Cardiac muscle cell (in vitro differentiated cells and primary cell): Measurements from ENCODE around the gene PRKX. TPM values are rescaled to one million over a fixed set of nuclear protein-coding genes. Genes with fewer than 3 reads are reported as not detected.
A peak's percentile ranks its signal among the peaks of the same experiment; 100 is the strongest.
"Not testable (repeated sequence)": the region's sequence is repeated elsewhere in the genome, so short reads cannot be mapped to it uniquely, and the experiment has no call there.

Experiments
- DNase-seq, 2 donors: peaks; one replicate each; pipeline versions ENCODE4 v3.0.0 to v3.0.0-alpha.2; 2010 to 2017; ENCODE audit warnings: low read depth in 1 of 2, low spot score in 1 of 2
- H3K27ac ChIP-seq: fragments of 200-600 bp; sonication (generic); 2 replicates; pipeline ENCODE4 v1.5.1; 2016
- H3K27me3 ChIP-seq: fragments of 200-600 bp; sonication (generic); 2 replicates; pipeline ENCODE4 v1.6.0; 2016; ENCODE audit warnings: control low read depth
- H3K36me3 ChIP-seq: fragments of 200-600 bp; sonication (generic); 2 replicates; pipeline ENCODE4 v1.5.1; 2016; ENCODE audit warnings: control low read depth
- H3K4me1 ChIP-seq: fragments of 200-600 bp; sonication (generic); 2 replicates; pipeline ENCODE4 v1.8.1; 2017; ENCODE audit warnings: low read depth, mild to moderate bottlenecking, mixed run types
- H3K4me3 ChIP-seq: fragments of 200-600 bp; sonication (generic); 2 replicates; pipeline ENCODE4 v1.5.1; 2016; ENCODE audit warnings: mild to moderate bottlenecking
- H3K9me3 ChIP-seq: fragments of 200-600 bp; sonication (generic); 2 replicates; pipeline ENCODE4 v1.5.1; 2017; ENCODE audit warnings: low read depth, mild to moderate bottlenecking, control low read depth
- polyA plus RNA-seq: library from polyadenylated mRNA; unstranded; fragments of >200 nt; fragmentation: Nextera tagmentation; extraction: Ambion mirVana; gene quantifications from 2 replicates; pipeline ENCODE4 v1.2.1, GENCODE V29; 2016
- total RNA-seq: library from RNA; depleted of rRNA; stranded (reverse); fragments of >200 nt; gene quantifications from 2 replicates; pipeline ENCODE4 v1.2.3, GENCODE V29; 2016
- TF ChIP-seq, protein P1 (sequence below): IDR thresholded peaks from 2 replicates; pipeline ENCODE4 v1.5.1; 2012; ENCODE audit warnings: low read depth, mild to moderate bottlenecking, low read length

The PRKX gene
- total and polyA plus RNA-seq, 2 experiments from 2014 or later, result 8.4 to 12.2 TPM

DNA sequence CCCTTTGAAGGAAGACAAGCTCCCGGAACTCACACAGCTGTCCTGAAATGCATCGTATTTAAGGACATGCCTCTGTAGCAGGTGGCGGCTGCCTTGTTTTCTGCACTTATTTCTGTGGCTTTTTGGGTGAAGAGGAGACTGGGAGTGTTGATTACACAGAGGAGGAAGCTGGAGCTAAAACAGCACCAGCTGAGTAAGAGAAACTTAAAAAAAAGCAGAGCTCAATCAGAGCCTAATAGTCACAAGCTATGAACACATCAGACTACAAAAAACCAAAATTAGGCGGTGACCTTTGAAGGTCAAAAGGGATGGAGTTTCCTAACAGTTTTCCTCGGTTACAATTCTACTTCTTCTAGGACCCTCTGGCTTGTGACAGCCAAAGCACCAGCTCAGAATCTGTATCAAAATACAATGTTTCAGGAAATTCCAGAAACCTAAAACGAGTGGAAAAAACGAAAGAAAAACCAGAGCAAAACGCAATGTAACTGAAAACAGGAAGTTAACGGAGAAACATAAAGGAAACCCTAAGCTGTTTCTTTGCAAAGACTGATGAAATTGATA lies 13.5 kb downstream of the PRKX start:
- Histone ChIP-seq H3K9me3 (no peaks in the 10 kb centered on the region), H3K4me1 (no peaks in the 10 kb centered on the region), H3K27me3 (no peaks in the 10 kb centered on the region), H3K27ac (no peak overlapping the region), H3K4me3 (no peak overlapping the region), H3K36me3 (no peaks in the 10 kb centered on the region)
- peak in 1 of 2 donors; percentile 27 for DNase-seq
- TF ChIP-seq, protein P1, sequence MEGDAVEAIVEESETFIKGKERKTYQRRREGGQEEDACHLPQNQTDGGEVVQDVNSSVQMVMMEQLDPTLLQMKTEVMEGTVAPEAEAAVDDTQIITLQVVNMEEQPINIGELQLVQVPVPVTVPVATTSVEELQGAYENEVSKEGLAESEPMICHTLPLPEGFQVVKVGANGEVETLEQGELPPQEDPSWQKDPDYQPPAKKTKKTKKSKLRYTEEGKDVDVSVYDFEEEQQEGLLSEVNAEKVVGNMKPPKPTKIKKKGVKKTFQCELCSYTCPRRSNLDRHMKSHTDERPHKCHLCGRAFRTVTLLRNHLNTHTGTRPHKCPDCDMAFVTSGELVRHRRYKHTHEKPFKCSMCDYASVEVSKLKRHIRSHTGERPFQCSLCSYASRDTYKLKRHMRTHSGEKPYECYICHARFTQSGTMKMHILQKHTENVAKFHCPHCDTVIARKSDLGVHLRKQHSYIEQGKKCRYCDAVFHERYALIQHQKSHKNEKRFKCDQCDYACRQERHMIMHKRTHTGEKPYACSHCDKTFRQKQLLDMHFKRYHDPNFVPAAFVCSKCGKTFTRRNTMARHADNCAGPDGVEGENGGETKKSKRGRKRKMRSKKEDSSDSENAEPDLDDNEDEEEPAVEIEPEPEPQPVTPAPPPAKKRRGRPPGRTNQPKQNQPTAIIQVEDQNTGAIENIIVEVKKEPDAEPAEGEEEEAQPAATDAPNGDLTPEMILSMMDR, result no peak

DNA sequence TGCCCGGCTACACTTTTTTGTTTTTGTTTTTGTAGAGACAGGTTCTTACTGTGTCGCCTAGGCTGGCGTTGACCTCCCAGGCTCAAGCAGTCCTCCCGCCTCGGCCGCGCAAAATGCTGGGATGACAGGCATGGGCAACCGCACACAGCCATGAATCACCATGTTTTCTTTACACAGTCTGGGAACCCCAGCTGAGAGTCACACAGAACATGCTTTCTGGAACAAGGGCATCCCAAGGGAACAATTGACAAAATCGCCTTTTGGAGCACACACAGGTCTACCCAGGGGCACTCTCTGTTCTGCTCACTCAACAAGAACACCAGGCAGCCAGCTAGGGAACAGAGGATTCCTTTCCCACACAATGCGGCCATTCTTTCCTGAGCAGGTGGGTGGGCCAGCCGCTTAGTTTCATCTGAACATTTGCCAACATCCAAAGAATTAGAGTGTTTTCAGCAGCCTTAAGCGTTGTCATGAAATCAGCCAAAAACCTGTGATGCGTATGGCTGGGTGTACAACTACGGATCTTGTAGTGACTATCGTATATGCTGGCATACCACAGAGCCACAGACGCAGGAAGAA lies 15.7 kb downstream of the PRKX start:
- H3K9me3 ChIP-seq, result no peaks in the 10 kb centered on the region
- TF ChIP-seq, protein P1, result no peak
- H3K27me3 ChIP-seq, result no peaks in the 10 kb centered on the region
- no peak overlapping the region for H3K4me3 ChIP-seq
- peak in 1 of 2 donors; percentile 52 for DNase-seq
- H3K27ac ChIP-seq, result no peak overlapping the region
- no peaks in the 10 kb centered on the region for H3K36me3 ChIP-seq
- no peaks in the 10 kb centered on the region for H3K4me1 ChIP-seq

- Histone ChIP-seq H3K36me3 (no peaks in the 10 kb centered on the region), H3K9me3 (no peaks in the 10 kb centered on the region), H3K4me1 (no peaks in the 10 kb centered on the region), H3K27ac (no peak overlapping the region), H3K27me3 (no peaks in the 10 kb centered on the region), H3K4me3 (no peak overlapping the region)
- no peak for DNase-seq
- TF ChIP-seq, protein P1, result no peak
These were observed 16.2 kb downstream of the PRKX start for GRCh38 chrX:3697220-3697684.

DNA sequence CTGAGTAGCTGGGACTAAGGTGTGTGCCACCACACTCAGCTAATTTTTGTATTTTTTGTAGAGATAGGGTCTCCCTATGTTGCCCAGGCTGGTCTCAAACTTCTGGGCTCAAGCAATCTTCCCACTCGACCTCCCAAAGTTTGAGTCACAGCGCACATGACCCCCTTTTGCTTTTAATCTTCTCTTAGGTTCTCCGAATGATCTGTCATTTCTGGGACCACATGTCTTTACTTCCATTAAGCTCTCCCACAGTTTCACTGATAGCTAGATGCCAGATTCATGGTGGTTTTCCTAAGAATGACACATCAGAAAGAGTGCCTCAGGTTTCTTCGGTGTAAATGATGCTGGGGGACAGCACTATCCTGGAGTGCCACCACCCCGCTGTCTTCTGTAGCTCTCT lies 17.9 kb downstream of the PRKX start:
- Histone ChIP-seq H3K27ac (no peak overlapping the region), H3K4me3 (no peak overlapping the region), H3K27me3 (no peaks in the 10 kb centered on the region), H3K9me3 (no peaks in the 10 kb centered on the region), H3K4me1 (no peaks in the 10 kb centered on the region), H3K36me3 (no peaks in the 10 kb centered on the region)
- no peak for DNase-seq
- TF ChIP-seq, protein P1, result no peak

- TF ChIP-seq, protein P1, result no peak
- H3K4me1 ChIP-seq, result no peaks in the 10 kb centered on the region
- DNase-seq, result no peak
- no peaks in the 10 kb centered on the region for H3K36me3 ChIP-seq
- H3K27ac ChIP-seq, result no peak overlapping the region
- H3K27me3 ChIP-seq, result no peaks in the 10 kb centered on the region
- H3K4me3 ChIP-seq, result no peak overlapping the region
- no peaks in the 10 kb centered on the region for H3K9me3 ChIP-seq
These were observed 23.3 kb downstream of the PRKX start for GRCh38 chrX:3690140-3690539.

DNA sequence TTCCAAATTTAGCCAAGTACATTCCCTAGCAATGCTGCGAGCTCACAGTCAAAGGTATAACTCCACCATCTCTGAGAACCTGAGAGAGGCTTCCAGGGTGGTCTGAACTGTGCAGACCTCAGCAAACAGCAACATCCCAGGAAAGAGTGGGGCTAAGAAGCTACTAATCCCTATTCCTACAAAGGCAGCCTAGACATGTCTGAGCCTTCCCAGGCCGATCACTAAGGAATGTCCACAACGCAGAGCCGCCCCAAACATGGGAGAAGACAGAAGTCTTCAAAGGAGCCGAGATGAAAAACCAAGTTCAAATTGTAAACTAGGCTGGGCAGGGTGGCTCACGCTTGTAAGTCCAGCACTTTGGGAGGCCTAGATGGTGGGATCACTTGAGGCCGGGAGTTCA lies 30.2 kb downstream of the PRKX start:
- DNase-seq, H3K4me1 ChIP-seq, H3K27ac ChIP-seq, H3K36me3 ChIP-seq, H3K9me3 ChIP-seq, H3K27me3 ChIP-seq, H3K4me3 ChIP-seq: not testable (repeated sequence)
